Panc1 (cell line): ENCODE measurements around the gene SIKE1.

Experiments used
- CTCF ChIP-seq: fragments of 450-650 bp; IDR thresholded peaks from 2 replicates; pipeline ENCODE4 v1.5.1; 2017; ENCODE audit warnings: mild to moderate bottlenecking
- POLR2AphosphoS5 ChIP-seq: IDR thresholded peaks from 2 replicates; pipeline ENCODE4 v1.6.1; 2012; ENCODE audit warnings: mild to moderate bottlenecking, low read depth, low read length, moderate library complexity

GRCh38 chr1:114723457-114723856 is 57.0 kb downstream of the SIKE1 start:
- TF ChIP-seq CTCF, result no peak
- TF ChIP-seq POLR2AphosphoS5, result no peak
